Measurements from ENCODE around the gene JAM2.

DNA sequence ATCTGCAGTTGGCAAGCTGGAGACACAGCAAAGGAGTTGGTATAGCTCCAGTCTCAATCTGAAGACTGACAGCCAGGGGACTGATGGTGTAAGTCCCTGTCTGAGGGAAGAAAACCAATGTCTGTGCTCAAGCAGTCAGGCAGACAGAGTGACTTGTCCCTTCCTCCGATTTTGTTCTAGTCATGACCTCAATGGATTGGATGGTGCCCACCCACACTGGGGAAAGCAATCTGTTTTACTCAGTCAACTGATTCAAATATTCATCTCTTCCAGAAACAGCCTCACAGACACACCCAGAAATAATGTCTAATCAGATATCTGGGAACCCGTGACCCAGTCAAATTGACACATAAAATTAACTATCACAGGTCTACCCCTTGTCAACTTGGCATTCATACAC, 19.9 kb upstream of the JAM2 start:
- TF ChIP-seq POLR2AphosphoS5 (IDR thresholded peaks at IDR 0.05) (no peak), POLR2A (IDR thresholded peaks at IDR 0.05; ENCODE audit: low read depth) (no peak)
- TF ChIP-seq, protein P1, sequence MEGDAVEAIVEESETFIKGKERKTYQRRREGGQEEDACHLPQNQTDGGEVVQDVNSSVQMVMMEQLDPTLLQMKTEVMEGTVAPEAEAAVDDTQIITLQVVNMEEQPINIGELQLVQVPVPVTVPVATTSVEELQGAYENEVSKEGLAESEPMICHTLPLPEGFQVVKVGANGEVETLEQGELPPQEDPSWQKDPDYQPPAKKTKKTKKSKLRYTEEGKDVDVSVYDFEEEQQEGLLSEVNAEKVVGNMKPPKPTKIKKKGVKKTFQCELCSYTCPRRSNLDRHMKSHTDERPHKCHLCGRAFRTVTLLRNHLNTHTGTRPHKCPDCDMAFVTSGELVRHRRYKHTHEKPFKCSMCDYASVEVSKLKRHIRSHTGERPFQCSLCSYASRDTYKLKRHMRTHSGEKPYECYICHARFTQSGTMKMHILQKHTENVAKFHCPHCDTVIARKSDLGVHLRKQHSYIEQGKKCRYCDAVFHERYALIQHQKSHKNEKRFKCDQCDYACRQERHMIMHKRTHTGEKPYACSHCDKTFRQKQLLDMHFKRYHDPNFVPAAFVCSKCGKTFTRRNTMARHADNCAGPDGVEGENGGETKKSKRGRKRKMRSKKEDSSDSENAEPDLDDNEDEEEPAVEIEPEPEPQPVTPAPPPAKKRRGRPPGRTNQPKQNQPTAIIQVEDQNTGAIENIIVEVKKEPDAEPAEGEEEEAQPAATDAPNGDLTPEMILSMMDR (IDR thresholded peaks at IDR 0.05): no peak

All from esophagus muscularis mucosa (tissue), 3 donors.